Osteoblast (primary cell): Measurements from ENCODE around the gene LRRC3. TPM values are rescaled to one million over a fixed set of nuclear protein-coding genes. Genes with fewer than 3 reads are reported as not detected.

Source experiments
- DNase-seq: peaks from one replicate; pipeline ENCODE4 v3.0.0; 2011; ENCODE audit warnings: low spot score, mixed read lengths; ENCODE audit not compliant: insufficient read length; ENCODE audit errors: missing footprints
- H2AFZ ChIP-seq: 2 replicates; pipeline ENCODE4 v1.6.0; 2011; ENCODE audit warnings: mild to moderate bottlenecking, low read length
- H3K27ac ChIP-seq: 2 replicates; pipeline ENCODE4 v1.5.1; 2011; ENCODE audit warnings: mild to moderate bottlenecking, low read depth, low read length, moderate library complexity
- H3K27me3 ChIP-seq: 2 replicates; pipeline ENCODE4 v1.6.0; 2012; ENCODE audit warnings: mild to moderate bottlenecking, control low read depth, inconsistent platforms, low read length, moderate library complexity; ENCODE audit not compliant: insufficient read depth
- H3K36me3 ChIP-seq: 2 replicates; pipeline ENCODE4 v1.5.1; 2011; ENCODE audit warnings: mild to moderate bottlenecking, low read length, control low read depth, moderate library complexity; ENCODE audit not compliant: insufficient read depth
- H3K4me1 ChIP-seq: 2 replicates; pipeline ENCODE4 v1.5.1; 2011; ENCODE audit warnings: mild to moderate bottlenecking, low read length, control low read depth, moderate library complexity; ENCODE audit not compliant: insufficient read depth
- H3K4me2 ChIP-seq: 2 replicates; pipeline ENCODE4 v1.6.0; 2011; ENCODE audit warnings: mild to moderate bottlenecking, low read length; ENCODE audit not compliant: insufficient read depth
- H3K4me3 ChIP-seq: fragments of 200-600 bp; sonication (generic); 3 replicates; pipeline ENCODE4 v1.5.1; 2012; ENCODE audit warnings: mild to moderate bottlenecking, low read length, inconsistent platforms; ENCODE audit not compliant: insufficient read depth
- H3K79me2 ChIP-seq: 2 replicates; pipeline ENCODE4 v1.6.0; 2012; ENCODE audit warnings: mild to moderate bottlenecking, low read length, control low read depth, inconsistent platforms; ENCODE audit not compliant: insufficient read depth
- H3K9me3 ChIP-seq: 2 replicates; pipeline ENCODE4 v1.5.1; 2011; ENCODE audit warnings: low read depth, low read length, control low read depth
- H4K20me1 ChIP-seq: 2 replicates; pipeline ENCODE4 v1.6.0; 2012; ENCODE audit warnings: mild to moderate bottlenecking, low read length, control low read depth; ENCODE audit not compliant: insufficient read depth
- CTCF ChIP-seq: IDR thresholded peaks from 2 replicates; pipeline ENCODE4 v1.5.1; 2011; ENCODE audit warnings: mild to moderate bottlenecking, low read depth, low read length, moderate library complexity; ENCODE audit errors: extremely low read depth
- total RNA-seq: library from RNA; depleted of rRNA; stranded (reverse); fragments of >200 nt; gene quantifications from 2 replicates; pipeline ENCODE4 v1.2.3, GENCODE V29; 2012

The LRRC3 gene
- total RNA-seq, 1 donor: 0.72 TPM

- Histone ChIP-seq H3K4me2 (no peak overlapping the region), H3K36me3 (no peaks in the 10 kb centered on the region), H2AFZ (no peak overlapping the region), H3K79me2 (no peaks in the 10 kb centered on the region), H3K4me1 (no peaks in the 10 kb centered on the region), H3K9me3 (no peaks in the 10 kb centered on the region), H3K4me3 (no peak overlapping the region), H4K20me1 (no peaks in the 10 kb centered on the region), H3K27ac (no peak overlapping the region), H3K27me3 (no peaks in the 10 kb centered on the region)
- peak; percentile 31 for DNase-seq
- no peak for TF ChIP-seq CTCF
Measured at GRCh38 chr21:44433791-44434567, 21.3 kb upstream of the LRRC3 start.

- no peak overlapping the region for H3K4me3 ChIP-seq
- H3K36me3 ChIP-seq: no peaks in the 10 kb centered on the region
- no peaks in the 10 kb centered on the region for H3K79me2 ChIP-seq
- H2AFZ ChIP-seq: no peak overlapping the region
- H3K9me3 ChIP-seq: no peaks in the 10 kb centered on the region
- no peaks in the 10 kb centered on the region for H4K20me1 ChIP-seq
- no peak for DNase-seq
- no peak for TF ChIP-seq CTCF
- no peak overlapping the region for H3K4me2 ChIP-seq
- H3K27ac ChIP-seq: no peak overlapping the region
- H3K4me1 ChIP-seq: no peaks in the 10 kb centered on the region
- no peaks in the 10 kb centered on the region for H3K27me3 ChIP-seq
Measured at GRCh38 chr21:44434568-44434925, 20.8 kb upstream of the LRRC3 start.

- peak; percentile 81 for DNase-seq
- no peak overlapping the region for H3K27ac ChIP-seq
- no peak overlapping the region for H2AFZ ChIP-seq
- no peak overlapping the region for H3K4me3 ChIP-seq
- no peaks in the 10 kb centered on the region for H3K79me2 ChIP-seq
- no peak for TF ChIP-seq CTCF
- H3K9me3 ChIP-seq: no peaks in the 10 kb centered on the region
- H4K20me1 ChIP-seq: no peaks in the 10 kb centered on the region
- no peak overlapping the region for H3K4me2 ChIP-seq
- no peaks in the 10 kb centered on the region for H3K4me1 ChIP-seq
- no peaks in the 10 kb centered on the region for H3K27me3 ChIP-seq
- H3K36me3 ChIP-seq: no peaks in the 10 kb centered on the region
Measured at GRCh38 chr21:44434936-44435635, 20.2 kb upstream of the LRRC3 start.

- Histone ChIP-seq H3K36me3 (no peaks in the 10 kb centered on the region), H3K27me3 (no peaks in the 10 kb centered on the region), H3K9me3 (no peaks in the 10 kb centered on the region), H3K27ac (no peak overlapping the region), H3K4me3 (no peak overlapping the region), H4K20me1 (no peaks in the 10 kb centered on the region), H3K4me2 (no peak overlapping the region), H3K79me2 (no peaks in the 10 kb centered on the region), H2AFZ (no peak overlapping the region), H3K4me1 (no peaks in the 10 kb centered on the region)
- peak; percentile 73 for DNase-seq
- no peak for TF ChIP-seq CTCF
Measured at GRCh38 chr21:44436111-44436611, 19.1 kb upstream of the LRRC3 start.
